ENCODE data around the gene BORCS5. TPM values are rescaled to one million over a fixed set of nuclear protein-coding genes. Genes with fewer than 3 reads are reported as not detected.

BORCS5 gene
- polyA plus RNA-seq, 1 experiment = 13.6 TPM

GRCh38 chr12:12367482-12367998 lies 10.7 kb downstream of the BORCS5 start:
- no peaks in the 10 kb centered on the region for H3K9me3 ChIP-seq (ENCODE audit: control insufficient read depth, insufficient read depth, low read length)
- no peak for TF ChIP-seq CTCF (IDR thresholded peaks at IDR 0.05; ENCODE audit: low read depth, low read length)
- ChIA-PET CTCF (interaction anchor here (0.9 to 3.7 kb wide), 5 partner anchors 8 to 288 kb away, joined by 3 to 11 read pairs (median 5); partner anchors contain the start of genes BORCS5 and DUSP16), POLR2A (interaction anchor here (0.6 kb wide), 1 partner anchor 15 kb away, joined by 15 read pairs; no protein-coding TSS in a partner anchor)
- DNase-seq (ENCODE audit: low read depth, low spot score) = no peak
- H3K4me3 ChIP-seq (ENCODE audit: low read depth, low read length) = no peak overlapping the region
- H3K27ac ChIP-seq (ENCODE audit: low read depth, low read length) = no peak overlapping the region
- H3K27me3 ChIP-seq (ENCODE audit: control insufficient read depth, insufficient read depth, low read length) = no peaks in the 10 kb centered on the region

- Histone ChIP-seq H3K27me3 (ENCODE audit: control insufficient read depth, insufficient read depth, low read length) (no peaks in the 10 kb centered on the region), H3K4me3 (ENCODE audit: low read depth, low read length) (no peak overlapping the region), H3K27ac (ENCODE audit: low read depth, low read length) (no peak overlapping the region), H3K9me3 (ENCODE audit: control insufficient read depth, insufficient read depth, low read length) (no peaks in the 10 kb centered on the region)
- ChIA-PET CTCF (interaction anchor here (0.6 kb wide), 1 partner anchor 113 kb away, joined by 4 read pairs; no protein-coding TSS in a partner anchor), POLR2A (interaction anchor here (0.6 kb wide), 1 partner anchor 198 kb away, joined by 3 read pairs; no protein-coding TSS in a partner anchor)
- DNase-seq (ENCODE audit: low read depth, low spot score) = no peak
- no peak for TF ChIP-seq CTCF (IDR thresholded peaks at IDR 0.05; ENCODE audit: low read depth, low read length)
These were observed 16.3 kb downstream of the BORCS5 start for GRCh38 chr12:12372946-12373722.

- CTCF ChIA-PET = interaction anchor here (0.6 to 2.9 kb wide), 29 partner anchors 8 to 1905 kb away, joined by 3 to 35 read pairs (median 5); partner anchors contain the start of gene DUSP16
- peak; percentile 65 for TF ChIP-seq CTCF (IDR thresholded peaks at IDR 0.05; ENCODE audit: low read depth, low read length)
- H3K27me3 ChIP-seq (ENCODE audit: control insufficient read depth, insufficient read depth, low read length) = no peaks in the 10 kb centered on the region
- peak; percentile 60 for DNase-seq (ENCODE audit: low read depth, low spot score)
- no peak overlapping the region for H3K4me3 ChIP-seq (ENCODE audit: low read depth, low read length)
- POLR2A ChIA-PET = interaction anchor here (0.7 kb wide), 1 partner anchor 129 kb away, joined by 4 read pairs; no protein-coding TSS in a partner anchor
- H3K9me3 ChIP-seq (ENCODE audit: control insufficient read depth, insufficient read depth, low read length) = no peaks in the 10 kb centered on the region
- no peak overlapping the region for H3K27ac ChIP-seq (ENCODE audit: low read depth, low read length)
These were observed 20.0 kb downstream of the BORCS5 start for GRCh38 chr12:12376646-12377448.

GRCh38 chr12:12378616-12379015 lies 21.7 kb downstream of the BORCS5 start:
- CTCF ChIA-PET = interaction anchor here (0.7 to 2.9 kb wide), 5 partner anchors 186 to 358 kb away, joined by 3 to 12 read pairs (median 5); no protein-coding TSS in a partner anchor

More at GRCh38 chr12:12378616-12379015, 21.7 kb downstream of the BORCS5 start:
- Histone ChIP-seq H3K27ac (ENCODE audit: low read depth, low read length) (no peak overlapping the region), H3K27me3 (ENCODE audit: control insufficient read depth, insufficient read depth, low read length) (no peaks in the 10 kb centered on the region), H3K4me3 (ENCODE audit: low read depth, low read length) (no peak overlapping the region), H3K9me3 (ENCODE audit: control insufficient read depth, insufficient read depth, low read length) (no peaks in the 10 kb centered on the region)
- POLR2A ChIA-PET = interaction anchor here (0.6 kb wide), 1 partner anchor 19 kb away, joined by 7 read pairs; no protein-coding TSS in a partner anchor
- DNase-seq (ENCODE audit: low read depth, low spot score) = no peak
- no peak for TF ChIP-seq CTCF (IDR thresholded peaks at IDR 0.05; ENCODE audit: low read depth, low read length)
